Fibroblast of pulmonary artery (primary cell): Measurements from ENCODE around the gene FOXD2.

Experiments
- DNase-seq: peaks from one replicate; pipeline ENCODE4 v3.0.0-alpha.2; 2010; ENCODE audit warnings: low read depth
- H3K4me3 ChIP-seq: replicated peaks from 2 replicates; pipeline ENCODE4 v1.5.1; 2011; ENCODE audit warnings: low read depth, mild to moderate bottlenecking, control low read depth, low read length, moderate library complexity
- TF ChIP-seq, protein P1 (sequence below): IDR thresholded peaks from 2 replicates; pipeline ENCODE4 v1.5.1; 2011; ENCODE audit warnings: mild to moderate bottlenecking, control low read depth, low read length, inconsistent platforms; ENCODE audit errors: missing control alignments

The FOXD2 gene

DNA sequence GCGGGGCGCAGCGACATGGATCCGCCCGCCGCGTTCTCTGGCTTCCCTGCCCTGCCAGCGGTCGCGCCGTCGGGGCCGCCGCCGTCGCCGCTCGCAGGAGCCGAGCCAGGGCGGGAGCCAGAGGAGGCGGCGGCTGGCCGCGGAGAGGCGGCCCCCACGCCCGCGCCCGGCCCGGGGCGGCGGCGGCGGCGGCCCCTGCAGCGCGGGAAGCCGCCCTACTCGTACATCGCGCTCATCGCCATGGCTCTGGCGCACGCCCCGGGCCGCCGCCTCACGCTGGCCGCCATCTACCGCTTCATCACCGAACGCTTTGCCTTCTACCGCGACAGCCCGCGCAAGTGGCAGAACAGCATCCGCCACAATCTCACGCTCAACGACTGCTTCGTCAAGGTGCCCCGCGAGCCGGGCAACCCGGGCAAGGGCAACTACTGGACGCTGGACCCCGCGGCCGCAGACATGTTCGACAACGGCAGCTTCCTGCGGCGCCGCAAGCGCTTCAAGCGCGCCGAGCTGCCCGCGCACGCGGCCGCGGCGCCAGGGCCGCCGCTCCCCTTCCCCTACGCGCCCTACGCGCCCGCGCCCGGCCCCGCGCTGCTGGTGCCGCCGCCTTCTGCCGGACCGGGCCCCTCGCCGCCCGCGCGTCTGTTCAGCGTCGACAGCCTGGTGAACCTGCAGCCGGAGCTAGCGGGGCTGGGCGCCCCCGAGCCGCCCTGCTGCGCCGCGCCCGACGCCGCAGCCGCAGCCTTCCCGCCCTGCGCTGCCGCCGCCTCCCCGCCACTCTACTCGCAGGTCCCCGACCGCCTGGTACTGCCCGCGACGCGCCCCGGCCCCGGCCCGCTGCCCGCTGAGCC lies 21.3 kb upstream of the FOXD2 start:
- H3K4me3 ChIP-seq: peak overlapping the region; percentile 12
- DNase-seq: no peak
- TF ChIP-seq, protein P1, sequence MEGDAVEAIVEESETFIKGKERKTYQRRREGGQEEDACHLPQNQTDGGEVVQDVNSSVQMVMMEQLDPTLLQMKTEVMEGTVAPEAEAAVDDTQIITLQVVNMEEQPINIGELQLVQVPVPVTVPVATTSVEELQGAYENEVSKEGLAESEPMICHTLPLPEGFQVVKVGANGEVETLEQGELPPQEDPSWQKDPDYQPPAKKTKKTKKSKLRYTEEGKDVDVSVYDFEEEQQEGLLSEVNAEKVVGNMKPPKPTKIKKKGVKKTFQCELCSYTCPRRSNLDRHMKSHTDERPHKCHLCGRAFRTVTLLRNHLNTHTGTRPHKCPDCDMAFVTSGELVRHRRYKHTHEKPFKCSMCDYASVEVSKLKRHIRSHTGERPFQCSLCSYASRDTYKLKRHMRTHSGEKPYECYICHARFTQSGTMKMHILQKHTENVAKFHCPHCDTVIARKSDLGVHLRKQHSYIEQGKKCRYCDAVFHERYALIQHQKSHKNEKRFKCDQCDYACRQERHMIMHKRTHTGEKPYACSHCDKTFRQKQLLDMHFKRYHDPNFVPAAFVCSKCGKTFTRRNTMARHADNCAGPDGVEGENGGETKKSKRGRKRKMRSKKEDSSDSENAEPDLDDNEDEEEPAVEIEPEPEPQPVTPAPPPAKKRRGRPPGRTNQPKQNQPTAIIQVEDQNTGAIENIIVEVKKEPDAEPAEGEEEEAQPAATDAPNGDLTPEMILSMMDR: no peak

DNA sequence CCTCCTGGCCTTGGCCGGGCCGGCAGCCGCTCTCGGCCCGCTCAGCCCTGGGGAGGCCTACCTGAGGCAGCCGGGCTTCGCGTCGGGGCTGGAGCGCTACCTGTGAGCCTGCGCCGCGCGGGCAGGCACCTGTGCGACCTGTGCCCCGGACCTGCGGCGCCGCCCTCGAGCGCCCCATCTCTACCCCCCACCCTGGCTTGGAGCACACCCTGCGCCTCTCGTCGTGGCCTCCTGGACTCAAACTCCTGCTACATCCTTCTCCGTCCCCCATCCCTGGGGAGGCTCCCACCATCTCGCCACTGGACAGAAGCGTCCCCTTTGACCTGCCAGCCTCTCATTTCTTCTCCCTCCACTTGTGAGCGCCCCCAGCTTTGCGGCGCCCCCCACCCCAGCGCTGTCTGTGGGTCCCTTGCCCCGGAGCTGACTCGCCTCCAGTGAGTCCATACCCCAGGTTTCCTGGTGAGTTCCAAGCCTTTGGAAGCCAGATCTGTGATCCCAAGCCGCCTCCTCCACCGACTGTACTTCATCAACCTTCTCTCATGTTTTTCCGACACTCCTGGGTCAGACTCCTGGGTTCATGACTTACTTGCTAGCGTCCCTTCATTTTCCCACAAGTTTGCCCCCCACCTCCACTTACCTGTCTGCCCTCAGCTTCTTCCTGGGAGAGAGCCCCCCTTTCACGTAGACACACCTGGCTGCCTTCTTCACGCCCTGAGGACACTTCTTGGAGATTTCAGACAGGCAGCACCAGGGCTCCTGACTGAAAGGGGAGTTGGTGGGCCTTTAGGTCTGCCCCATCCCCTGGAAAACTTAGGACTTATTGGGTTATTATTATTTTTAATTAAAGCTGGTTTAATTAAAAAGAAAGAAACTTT lies 20.4 kb upstream of the FOXD2 start:
- no peak for DNase-seq
- H3K4me3 ChIP-seq: no peak overlapping the region

DNA sequence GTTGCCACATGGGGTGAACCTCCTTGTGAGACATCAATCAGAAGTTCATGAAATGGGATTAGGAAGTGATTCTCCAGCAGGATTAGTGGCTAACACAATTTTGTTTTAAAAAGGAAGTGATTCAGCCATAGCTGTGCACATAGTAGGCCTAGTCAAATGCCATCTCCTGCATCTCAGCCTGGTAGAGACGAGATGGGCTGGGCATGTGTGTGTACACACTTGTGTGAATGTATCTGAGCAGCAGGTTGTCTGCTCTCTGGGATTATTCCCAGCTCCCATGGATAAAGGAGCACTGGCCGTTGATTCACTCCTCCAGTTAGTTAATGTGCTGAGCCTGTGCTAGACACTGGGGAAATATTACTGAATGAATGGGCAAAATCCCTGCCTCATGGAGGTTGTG lies 19.7 kb upstream of the FOXD2 start:
- no peak for DNase-seq
- H3K4me3 ChIP-seq: no peak overlapping the region
- TF ChIP-seq, protein P1: no peak

More for the DNA sequence above, 20.4 kb upstream of the FOXD2 start:
- TF ChIP-seq, protein P1: no peak

DNA sequence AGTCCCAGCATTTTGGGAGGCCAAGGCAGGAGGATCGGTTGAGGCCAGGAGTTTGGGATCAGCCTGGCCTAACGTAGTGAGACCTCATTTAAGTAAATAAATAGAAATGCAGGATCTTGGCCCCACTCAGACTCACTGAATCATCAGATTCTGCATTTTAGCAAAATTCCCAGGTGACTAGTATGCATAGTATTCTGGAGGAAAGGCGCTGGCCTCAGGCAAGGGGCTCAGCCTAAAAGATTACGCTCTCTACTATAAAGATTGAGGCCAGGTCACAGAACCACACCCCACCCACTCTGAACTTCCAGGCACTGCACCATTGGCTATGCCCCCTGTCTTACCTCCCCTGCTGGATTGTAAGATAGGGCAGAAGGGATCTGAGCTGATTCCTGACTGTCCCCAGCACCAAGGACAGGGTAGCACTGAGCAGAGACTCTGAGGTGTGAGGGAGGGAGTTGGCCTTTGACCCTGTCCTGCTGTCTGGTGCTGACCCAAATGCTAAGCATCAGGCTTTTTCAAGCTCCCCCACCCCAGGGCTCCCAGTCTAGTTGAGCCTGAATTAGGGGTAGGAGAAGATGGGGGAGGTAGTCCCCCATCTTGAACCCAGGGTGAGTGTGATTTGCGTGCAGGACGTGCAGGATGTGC lies 19.0 kb upstream of the FOXD2 start:
- no peak for DNase-seq
- no peak overlapping the region for H3K4me3 ChIP-seq
- TF ChIP-seq, protein P1: no peak

DNA sequence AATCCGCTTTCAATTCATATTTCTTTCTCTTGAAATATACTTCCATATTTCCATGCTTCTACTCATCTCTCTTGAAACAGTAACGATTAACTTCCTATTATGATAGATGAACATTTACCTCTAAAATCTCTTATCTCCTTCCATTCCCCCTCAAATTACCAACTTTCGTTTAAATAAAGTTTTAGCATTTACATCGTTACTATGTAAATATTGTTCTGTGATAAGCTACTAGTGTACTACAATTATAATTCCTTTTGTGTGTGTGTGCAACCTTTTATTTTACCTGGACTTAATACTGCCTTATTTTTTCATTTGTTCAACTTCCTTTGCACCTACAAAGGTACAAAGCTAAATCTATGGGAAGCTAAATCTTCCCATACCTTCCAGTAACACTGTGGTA lies 17.3 kb upstream of the FOXD2 start:
- DNase-seq: no peak

DNA sequence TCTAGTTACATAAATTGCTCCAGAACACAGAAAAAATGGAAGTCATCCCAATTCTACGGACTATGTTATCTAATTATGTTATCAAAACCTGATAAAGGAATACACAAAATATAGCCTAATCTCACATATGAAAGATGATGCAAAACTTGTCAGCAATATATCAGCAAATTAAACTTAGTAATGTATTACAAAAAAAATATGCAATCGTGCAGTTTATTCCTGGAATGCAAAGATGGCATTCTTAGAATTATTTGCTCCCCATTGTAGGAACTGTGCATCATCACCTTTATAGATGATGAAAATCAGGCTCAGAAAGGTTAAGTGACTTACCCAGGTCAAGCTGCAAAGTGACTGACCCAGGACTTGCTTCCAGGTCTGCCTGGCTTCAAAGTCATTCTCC lies 14.0 kb upstream of the FOXD2 start:
- TF ChIP-seq, protein P1: no peak
- no peak for DNase-seq
- H3K4me3 ChIP-seq: no peak overlapping the region

More for the DNA sequence above, 17.3 kb upstream of the FOXD2 start:
- no peak overlapping the region for H3K4me3 ChIP-seq
- TF ChIP-seq, protein P1: no peak
